Endodermal cell (in vitro differentiated cells): ENCODE measurements around the gene EWSR1. TPM values are rescaled to one million over a fixed set of nuclear protein-coding genes. Genes with fewer than 3 reads are reported as not detected.

Source experiments
- DNase-seq: peaks from one replicate; pipeline ENCODE4 v3.0.0-alpha.2; 2017
- H3K27ac ChIP-seq: 2 replicates; pipeline ENCODE4 v1.5.1; 2013; ENCODE audit warnings: mild to moderate bottlenecking, low read depth, low read length, moderate library complexity
- H3K27me3 ChIP-seq: 2 replicates; pipeline ENCODE4 v1.6.1; 2013; ENCODE audit warnings: mild to moderate bottlenecking, low read length, moderate library complexity; ENCODE audit not compliant: insufficient read depth, control insufficient read depth, poor library complexity, severe bottlenecking
- H3K36me3 ChIP-seq: 2 replicates; pipeline ENCODE4 v1.7.0; 2013; ENCODE audit warnings: mild to moderate bottlenecking, low read length, moderate library complexity; ENCODE audit not compliant: control insufficient read depth, insufficient read depth
- H3K4me1 ChIP-seq: one replicate; pipeline ENCODE4 v1.7.0; 2013; ENCODE audit warnings: low read length; ENCODE audit not compliant: control insufficient read depth, insufficient read depth
- H3K4me3 ChIP-seq: 2 replicates; pipeline ENCODE4 v1.5.1; 2013; ENCODE audit warnings: mild to moderate bottlenecking, low read length, moderate library complexity
- H3K9ac ChIP-seq: 2 replicates; pipeline ENCODE4 v1.6.1; 2013; ENCODE audit warnings: mild to moderate bottlenecking, low read length, moderate library complexity; ENCODE audit not compliant: poor library complexity, severe bottlenecking; ENCODE audit errors: extremely low read depth
- H3K9me3 ChIP-seq: 2 replicates; pipeline ENCODE4 v1.6.1; 2013; ENCODE audit warnings: mild to moderate bottlenecking, low read length, moderate library complexity; ENCODE audit not compliant: control insufficient read depth
- H3K27ac Mint-ChIP-seq: 2 replicates; pipeline ENCODE4 v1.8.0; 2020; ENCODE audit warnings: mixed read lengths
- H3K27me3 Mint-ChIP-seq: 2 replicates; pipeline ENCODE4 v1.8.0; 2021; ENCODE audit warnings: mild to moderate bottlenecking, mixed read lengths; ENCODE audit not compliant: insufficient read depth
- H3K36me3 Mint-ChIP-seq: 2 replicates; pipeline ENCODE4 v1.8.0; 2020; ENCODE audit warnings: low read depth, mixed read lengths
- H3K4me1 Mint-ChIP-seq: 2 replicates; pipeline ENCODE4 v1.8.0; 2020; ENCODE audit warnings: mixed read lengths
- H3K4me3 Mint-ChIP-seq: 2 replicates; pipeline ENCODE4 v1.8.0; 2020; ENCODE audit warnings: mild to moderate bottlenecking, moderate library complexity, mixed read lengths
- H3K9me3 Mint-ChIP-seq: 2 replicates; pipeline ENCODE4 v1.8.0; 2020; ENCODE audit warnings: mild to moderate bottlenecking, mixed read lengths
- WGBS, 2 experiments: methylation state at CpG; one replicate each; pipeline versions ENCODE4 v1.1.5 to v1.1.7; 2013; ENCODE audit warnings: missing lambda C conversion rate in 2 of 2, mixed read lengths in 1 of 2; ENCODE audit not compliant: insufficient coverage in 1 of 2, insufficient read length in 1 of 2; 5-methylcytosine and 5-hydroxymethylcytosine counted together
- total RNA-seq, 2 donors: library from RNA; stranded (reverse); fragmentation: NEBNext Ultra II Directional in 1 of 2; extraction: Animal tissue kit (Norgen Biotek cat#: 25700) in 1 of 2; gene quantifications; 2 replicates in 1 of 2; 3 replicates in 1 of 2; pipeline ENCODE4 v1.2.1, GENCODE V29; 2021
- TF ChIP-seq, protein P1 (sequence below): fragments of 200-600 bp; sonication (generic); conservative IDR thresholded peaks from 2 replicates; pipeline ENCODE4 v1.5.0; 2021; ENCODE audit warnings: antibody characterized with exemption, mild to moderate bottlenecking

Gene EWSR1
- total RNA-seq, 2 donors from 2014 or later: 295 to 352 TPM

DNA sequence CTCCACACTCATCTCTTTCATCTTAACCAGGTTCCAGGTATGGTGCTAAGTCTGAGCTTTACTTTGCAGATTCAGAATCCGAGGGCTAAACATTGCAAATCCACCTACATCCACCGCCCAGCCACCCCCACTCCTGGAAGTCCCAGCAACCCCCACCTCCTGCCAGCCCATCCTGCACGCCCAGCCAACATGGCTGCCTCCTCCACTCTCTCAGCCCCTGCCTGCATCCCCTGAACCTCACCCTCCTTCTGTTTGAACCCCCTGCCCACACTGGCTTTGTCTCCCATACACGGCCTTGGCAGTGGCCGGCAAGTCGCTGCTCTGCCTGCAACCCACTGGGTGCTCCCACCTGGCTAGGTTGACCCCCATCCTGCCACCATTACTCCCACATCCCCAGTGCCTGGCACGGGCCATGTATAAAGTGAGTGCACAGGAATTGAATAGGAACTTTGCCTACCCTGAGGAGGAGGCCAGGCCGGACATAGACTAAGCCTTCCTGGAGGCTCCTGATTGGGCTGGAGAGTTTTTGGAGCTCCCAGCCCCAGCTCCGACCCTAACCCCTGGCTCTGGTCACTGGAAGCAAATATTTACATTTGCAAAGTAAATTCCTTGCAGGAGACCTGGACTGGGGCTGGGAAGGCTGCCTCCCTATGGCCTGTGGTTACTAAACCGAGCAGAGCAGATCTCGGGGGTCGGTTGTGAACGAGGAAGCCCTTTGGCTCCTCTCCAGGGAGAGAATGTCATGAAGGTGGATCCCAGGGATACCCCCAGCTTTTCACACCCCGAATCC is 48.0 kb upstream of the EWSR1 start:
- Mint-ChIP-seq H3K36me3 (peaks cover 11% of the 10 kb centered on the region), H3K4me3 (peak overlapping the region; percentile 29), H3K27me3 (peaks cover 1% of the 10 kb centered on the region), H3K9me3 (no peaks in the 10 kb centered on the region), H3K27ac (peak overlapping the region; percentile 94), H3K4me1 (peaks cover 22% of the 10 kb centered on the region)
- H3K36me3 ChIP-seq: no peaks in the 10 kb centered on the region
- peak overlapping the region; percentile 23 for H3K9ac ChIP-seq
- no peak overlapping the region for H3K4me3 ChIP-seq
- WGBS, 2 experiments: 73 to 77% methylated on average over 11 to 14 of the region's 14 CpGs
- no peaks in the 10 kb centered on the region for H3K27me3 ChIP-seq
- peaks cover 14% of the 10 kb centered on the region for H3K4me1 ChIP-seq
- peak; percentile 66 for DNase-seq
- TF ChIP-seq, protein P1, sequence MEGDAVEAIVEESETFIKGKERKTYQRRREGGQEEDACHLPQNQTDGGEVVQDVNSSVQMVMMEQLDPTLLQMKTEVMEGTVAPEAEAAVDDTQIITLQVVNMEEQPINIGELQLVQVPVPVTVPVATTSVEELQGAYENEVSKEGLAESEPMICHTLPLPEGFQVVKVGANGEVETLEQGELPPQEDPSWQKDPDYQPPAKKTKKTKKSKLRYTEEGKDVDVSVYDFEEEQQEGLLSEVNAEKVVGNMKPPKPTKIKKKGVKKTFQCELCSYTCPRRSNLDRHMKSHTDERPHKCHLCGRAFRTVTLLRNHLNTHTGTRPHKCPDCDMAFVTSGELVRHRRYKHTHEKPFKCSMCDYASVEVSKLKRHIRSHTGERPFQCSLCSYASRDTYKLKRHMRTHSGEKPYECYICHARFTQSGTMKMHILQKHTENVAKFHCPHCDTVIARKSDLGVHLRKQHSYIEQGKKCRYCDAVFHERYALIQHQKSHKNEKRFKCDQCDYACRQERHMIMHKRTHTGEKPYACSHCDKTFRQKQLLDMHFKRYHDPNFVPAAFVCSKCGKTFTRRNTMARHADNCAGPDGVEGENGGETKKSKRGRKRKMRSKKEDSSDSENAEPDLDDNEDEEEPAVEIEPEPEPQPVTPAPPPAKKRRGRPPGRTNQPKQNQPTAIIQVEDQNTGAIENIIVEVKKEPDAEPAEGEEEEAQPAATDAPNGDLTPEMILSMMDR: peak; percentile 27
- H3K27ac ChIP-seq: no peak overlapping the region
- no peaks in the 10 kb centered on the region for H3K9me3 ChIP-seq

DNA sequence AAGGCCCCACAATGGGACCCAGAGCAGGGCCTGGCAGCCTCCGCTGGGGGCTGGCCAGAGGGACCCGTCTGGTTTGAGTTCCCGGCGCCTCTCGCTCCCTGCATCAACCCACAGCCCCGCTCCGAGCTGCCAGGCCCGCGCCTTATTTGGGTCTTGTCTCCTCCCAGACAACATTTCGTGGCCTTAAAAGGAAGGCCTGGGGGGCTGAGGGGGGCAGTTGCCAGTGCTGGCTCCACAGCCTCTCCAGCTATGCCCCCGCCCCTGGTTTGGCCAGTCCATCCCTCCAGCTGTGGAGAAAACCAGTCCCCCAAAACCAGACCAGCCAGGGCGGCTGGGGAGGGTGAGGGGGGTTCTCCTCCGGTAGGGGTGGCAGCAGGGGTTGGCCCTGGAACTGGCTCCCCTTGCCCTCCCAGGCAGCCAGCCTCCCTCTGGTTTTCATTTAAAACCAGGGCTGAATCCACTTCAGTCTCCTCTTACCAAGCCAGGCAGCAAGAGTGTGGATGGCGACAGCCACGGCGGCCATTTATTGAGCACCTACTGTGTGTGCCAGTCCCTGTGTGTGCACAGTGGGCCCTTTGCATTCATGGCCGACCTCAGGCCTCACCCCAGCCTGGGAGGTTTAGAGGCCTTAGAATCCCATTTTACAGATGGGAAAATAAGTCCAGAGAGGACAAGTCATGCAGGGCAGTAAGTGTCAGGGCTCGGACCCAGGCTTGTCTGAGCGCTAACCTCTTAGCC is 43.8 kb upstream of the EWSR1 start:
- DNase-seq: no peak
- Histone ChIP-seq H3K9me3 (no peaks in the 10 kb centered on the region), H3K4me1 (peaks cover 9% of the 10 kb centered on the region), H3K4me3 (no peak overlapping the region), H3K36me3 (no peaks in the 10 kb centered on the region), H3K9ac (no peak overlapping the region), H3K27me3 (no peaks in the 10 kb centered on the region), H3K27ac (no peak overlapping the region)
- Mint-ChIP-seq H3K9me3 (no peaks in the 10 kb centered on the region), H3K4me1 (peaks cover 16% of the 10 kb centered on the region), H3K27me3 (peaks cover 3% of the 10 kb centered on the region), H3K4me3 (no peak overlapping the region), H3K36me3 (peaks cover 7% of the 10 kb centered on the region), H3K27ac (no peak overlapping the region)
- TF ChIP-seq, protein P1: no peak
- 89 to 93% methylated on average over 6 to 19 of the region's 19 CpGs for WGBS, 2 experiments

DNA sequence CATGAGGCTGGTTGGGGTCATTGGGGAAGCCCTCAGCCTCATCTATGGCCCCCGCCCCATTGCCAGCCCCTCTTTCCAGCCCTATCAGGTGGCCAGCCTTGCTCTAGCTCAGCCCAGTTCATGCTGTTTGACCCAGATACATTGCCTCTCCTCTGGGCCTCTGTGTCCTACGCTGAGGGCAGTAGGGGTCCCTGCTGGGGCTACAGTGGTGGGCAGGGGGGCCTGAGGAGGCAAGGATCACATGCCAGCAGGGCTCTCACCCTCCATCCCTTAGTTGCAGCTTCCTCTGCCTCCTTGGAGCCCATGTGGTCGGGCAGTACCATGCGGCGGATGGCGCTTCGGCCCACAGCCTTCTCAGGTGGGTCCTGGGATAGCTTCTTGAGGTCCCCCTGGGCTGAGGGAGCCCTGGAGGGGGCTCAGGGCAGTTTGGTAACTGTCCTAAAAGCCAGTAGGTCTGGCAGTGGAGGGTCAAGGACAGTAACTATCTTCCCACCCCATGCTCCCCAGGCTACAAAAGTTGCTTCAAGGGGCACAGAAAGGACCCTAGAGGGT is 43.1 kb upstream of the EWSR1 start:
- Histone ChIP-seq H3K36me3 (no peaks in the 10 kb centered on the region), H3K4me1 (peaks cover 8% of the 10 kb centered on the region), H3K27me3 (no peaks in the 10 kb centered on the region), H3K4me3 (no peak overlapping the region), H3K27ac (no peak overlapping the region), H3K9me3 (no peaks in the 10 kb centered on the region), H3K9ac (no peak overlapping the region)
- Mint-ChIP-seq H3K4me1 (peaks cover 13% of the 10 kb centered on the region), H3K9me3 (no peaks in the 10 kb centered on the region), H3K36me3 (peaks cover 4% of the 10 kb centered on the region), H3K27me3 (peaks cover 3% of the 10 kb centered on the region), H3K4me3 (no peak overlapping the region), H3K27ac (no peak overlapping the region)
- 89 to 96% methylated on average over 5 to 7 of the region's 7 CpGs for WGBS, 2 experiments
- TF ChIP-seq, protein P1: no peak
- no peak for DNase-seq
